ENCODE measurements around the gene ITGB4.

The ITGB4 gene

DNA sequence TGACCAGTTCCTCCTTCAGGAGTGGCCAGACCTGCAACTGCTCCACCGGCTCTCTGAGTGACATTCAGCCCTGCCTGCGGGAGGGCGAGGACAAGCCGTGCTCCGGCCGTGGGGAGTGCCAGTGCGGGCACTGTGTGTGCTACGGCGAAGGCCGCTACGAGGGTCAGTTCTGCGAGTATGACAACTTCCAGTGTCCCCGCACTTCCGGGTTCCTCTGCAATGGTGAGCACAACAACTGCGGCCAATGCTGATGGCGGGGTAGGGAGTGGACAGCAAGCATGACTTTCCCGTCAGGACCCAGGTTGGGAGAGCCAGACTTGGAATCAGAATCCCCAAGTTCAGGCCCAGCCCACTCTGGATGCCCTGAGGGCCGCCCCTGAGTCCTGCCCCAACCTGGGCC lies 12.2 kb downstream of the ITGB4 start:
- FAIRE-seq, result no peak

DNA sequence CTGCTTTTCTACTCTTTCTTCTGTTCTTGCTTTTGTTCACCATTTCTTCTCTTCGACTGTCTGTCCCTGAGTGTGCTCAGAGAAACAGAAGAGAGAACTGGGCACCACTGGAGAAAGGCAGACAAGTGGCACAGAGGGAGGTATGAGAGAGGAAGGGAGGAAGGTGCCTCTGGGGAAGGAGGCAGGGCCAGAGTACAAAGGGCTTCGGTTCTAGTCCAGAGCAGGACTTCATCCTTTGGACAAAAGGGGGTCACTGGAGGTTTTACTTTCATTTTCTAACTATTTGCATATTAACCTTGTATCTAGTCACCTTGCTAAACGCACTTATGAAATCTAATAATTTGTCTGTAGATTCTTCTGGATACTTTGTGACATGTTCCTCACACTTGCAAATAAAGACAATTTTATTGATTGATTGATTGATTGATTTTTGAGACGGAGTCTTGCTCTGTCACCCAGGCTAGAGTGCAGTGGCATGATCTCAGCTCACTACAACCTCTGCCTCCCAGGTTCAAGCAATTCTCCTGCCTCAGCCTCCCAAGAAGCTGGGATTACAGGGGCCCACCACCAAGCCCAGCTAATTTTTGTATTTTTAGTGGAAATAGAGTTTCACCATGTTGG lies 13.5 kb downstream of the ITGB4 start:
- FAIRE-seq, result no peak

DNA sequence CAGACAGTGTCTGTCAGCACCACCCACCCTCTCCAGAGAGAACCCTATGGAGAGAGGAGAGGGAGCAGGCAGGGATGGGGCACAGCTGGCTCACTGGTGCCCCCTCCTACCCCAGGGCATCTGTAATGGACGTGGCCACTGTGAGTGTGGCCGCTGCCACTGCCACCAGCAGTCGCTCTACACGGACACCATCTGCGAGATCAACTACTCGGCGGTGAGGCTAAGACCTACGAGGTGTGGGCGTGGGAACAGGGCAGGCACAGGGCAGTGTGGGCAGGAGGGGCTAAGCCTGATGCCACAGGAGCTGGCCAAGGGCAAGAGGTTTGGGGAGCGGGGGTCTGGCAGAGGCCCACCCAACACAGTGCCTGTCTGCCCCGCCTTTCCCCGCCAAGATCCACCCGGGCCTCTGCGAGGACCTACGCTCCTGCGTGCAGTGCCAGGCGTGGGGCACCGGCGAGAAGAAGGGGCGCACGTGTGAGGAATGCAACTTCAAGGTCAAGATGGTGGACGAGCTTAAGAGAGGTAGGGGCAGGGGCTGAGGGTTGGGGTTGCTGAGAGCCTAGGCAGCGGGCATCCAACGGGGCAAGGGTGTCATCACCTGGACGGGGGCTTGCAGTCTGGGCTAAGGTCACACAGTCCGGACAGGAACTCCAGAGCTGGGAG lies 15.0 kb downstream of the ITGB4 start:
- FAIRE-seq, result no peak

DNA sequence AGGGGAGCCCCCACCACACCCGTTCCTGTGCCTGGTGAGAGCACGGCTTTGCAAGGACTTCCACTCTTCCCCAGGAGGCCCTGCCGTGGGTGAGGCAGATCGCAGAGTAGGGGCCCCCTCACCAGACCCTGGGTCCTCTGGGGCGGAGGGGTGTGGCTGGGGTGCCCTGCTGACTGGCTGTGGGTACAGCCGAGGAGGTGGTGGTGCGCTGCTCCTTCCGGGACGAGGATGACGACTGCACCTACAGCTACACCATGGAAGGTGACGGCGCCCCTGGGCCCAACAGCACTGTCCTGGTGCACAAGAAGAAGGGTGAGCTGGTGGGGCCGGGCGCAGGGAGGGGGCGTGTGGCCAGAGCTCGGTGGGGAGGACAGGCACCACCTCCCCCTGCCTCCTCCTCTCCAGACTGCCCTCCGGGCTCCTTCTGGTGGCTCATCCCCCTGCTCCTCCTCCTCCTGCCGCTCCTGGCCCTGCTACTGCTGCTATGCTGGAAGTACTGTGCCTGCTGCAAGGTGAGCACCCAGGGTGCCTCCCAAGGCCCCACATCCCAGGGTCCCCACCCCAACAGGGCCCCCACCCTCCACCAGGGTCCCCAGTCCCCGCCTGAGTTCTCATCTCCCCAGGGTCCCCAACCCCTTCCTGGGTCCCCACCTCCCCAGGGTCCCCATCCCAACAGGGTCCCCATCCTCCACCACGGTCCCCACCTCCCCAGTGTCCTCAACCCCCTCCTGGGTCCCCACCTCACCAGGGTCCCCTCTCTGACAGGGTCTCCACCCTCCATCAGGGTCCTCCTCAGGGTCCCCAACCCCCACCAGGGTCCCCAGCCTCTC lies 16.1 kb downstream of the ITGB4 start:
- FAIRE-seq, result no peak

DNA sequence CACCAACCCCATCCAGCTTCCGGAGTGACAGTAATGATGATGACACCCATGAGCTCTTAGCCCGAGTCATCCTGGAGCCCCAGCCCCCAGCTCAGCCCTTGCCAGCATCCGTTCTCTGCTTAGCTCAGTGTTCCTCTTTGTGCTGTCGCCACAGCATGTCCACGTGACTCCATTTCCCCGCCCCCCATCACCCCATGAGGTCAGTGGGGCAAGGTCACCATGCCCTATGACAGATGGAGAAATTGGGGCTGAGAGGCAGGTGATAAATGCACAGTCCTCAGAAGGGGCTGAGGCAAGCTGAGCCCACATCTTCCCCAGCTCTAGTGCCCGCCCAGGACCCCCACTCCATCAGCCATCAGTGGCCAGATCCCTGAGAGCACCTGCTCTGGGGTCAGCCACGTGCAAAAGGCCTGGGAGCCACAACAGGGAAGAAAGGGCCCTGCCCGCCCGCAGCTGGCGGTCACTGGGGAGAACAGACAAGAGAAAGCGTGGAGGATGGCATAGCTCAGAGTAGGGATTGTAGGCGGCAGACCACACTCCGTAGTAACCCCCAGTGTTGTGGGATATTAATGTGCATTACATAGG lies 17.1 kb downstream of the ITGB4 start:
- no peak for FAIRE-seq

DNA sequence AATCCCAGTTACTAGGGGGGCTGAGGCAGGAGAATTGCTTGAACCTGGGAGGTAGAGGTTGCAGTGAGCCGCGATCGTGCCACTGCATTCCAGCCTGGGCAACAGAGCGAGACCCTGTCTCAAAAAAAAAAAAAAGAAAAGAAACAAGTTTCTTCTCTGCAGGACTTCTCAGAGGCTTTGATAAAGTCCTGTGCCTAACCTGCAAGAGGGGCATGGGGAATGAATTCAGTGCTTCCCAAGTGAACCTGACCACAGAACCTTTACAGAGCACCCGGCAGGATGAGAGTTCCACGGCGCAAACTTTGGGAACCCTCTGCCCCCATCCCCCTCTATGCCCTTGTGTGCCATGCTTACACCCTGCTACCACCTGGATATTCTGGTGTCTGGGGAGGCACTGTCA lies 17.9 kb downstream of the ITGB4 start:
- FAIRE-seq, result no peak

DNA sequence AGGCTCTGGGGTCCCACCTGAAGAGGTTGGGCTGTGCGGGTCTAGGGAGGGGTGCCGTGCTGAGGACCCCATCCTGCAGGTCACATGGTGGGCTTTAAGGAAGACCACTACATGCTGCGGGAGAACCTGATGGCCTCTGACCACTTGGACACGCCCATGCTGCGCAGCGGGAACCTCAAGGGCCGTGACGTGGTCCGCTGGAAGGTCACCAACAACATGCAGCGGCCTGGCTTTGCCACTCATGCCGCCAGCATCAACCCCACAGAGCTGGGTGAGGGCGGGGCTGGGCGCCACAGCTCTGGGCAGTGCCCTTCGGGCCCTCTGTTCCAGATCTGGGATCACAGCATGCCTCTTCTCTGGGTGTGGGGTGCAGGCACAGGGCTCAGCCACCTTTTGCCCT lies 18.5 kb downstream of the ITGB4 start:
- no peak for FAIRE-seq

DNA sequence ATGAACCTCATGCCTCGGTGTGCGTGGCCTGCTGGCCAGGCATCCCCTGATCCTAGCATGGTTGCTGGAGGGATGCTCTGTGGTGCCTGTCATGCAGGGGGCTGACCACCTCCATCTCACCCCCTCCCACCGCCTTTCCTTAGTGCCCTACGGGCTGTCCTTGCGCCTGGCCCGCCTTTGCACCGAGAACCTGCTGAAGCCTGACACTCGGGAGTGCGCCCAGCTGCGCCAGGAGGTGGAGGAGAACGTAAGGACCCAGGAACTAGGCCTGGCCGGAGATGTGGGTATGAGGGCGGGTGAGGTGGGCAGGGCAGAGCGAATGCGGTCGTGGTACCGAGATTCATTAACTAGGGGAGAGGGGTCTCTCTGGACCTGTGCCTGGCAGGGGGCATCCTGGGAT lies 19.0 kb downstream of the ITGB4 start:
- no peak for FAIRE-seq

DNA sequence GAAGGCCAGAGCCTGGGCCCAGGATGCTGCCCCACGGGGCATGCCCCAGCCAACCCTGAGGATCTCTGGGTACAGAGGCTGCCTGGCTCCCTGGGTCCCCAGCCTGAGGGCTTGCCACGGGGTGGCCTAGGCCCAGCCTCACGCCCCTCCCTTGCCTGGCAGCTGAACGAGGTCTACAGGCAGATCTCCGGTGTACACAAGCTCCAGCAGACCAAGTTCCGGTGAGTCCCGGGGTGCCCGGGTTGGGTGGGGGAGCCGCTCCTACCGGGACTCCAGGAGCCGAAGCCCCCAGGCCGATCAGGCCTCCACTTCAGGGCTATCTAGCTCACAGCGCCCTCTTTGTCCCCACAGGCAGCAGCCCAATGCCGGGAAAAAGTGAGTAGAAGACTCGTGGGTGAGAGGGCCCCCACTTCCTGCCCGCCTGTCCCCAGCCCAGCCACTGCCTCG lies 19.4 kb downstream of the ITGB4 start:
- no peak for FAIRE-seq

DNA sequence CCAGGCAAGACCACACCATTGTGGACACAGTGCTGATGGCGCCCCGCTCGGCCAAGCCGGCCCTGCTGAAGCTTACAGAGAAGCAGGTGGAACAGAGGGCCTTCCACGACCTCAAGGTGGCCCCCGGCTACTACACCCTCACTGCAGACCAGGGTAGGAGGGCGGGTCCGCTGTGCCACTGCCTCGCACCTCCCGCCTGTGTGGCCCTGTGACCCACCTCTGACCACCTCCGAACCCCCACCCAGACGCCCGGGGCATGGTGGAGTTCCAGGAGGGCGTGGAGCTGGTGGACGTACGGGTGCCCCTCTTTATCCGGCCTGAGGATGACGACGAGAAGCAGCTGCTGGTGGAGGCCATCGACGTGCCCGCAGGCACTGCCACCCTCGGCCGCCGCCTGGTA lies 21.1 kb downstream of the ITGB4 start:
- no peak for FAIRE-seq

DNA sequence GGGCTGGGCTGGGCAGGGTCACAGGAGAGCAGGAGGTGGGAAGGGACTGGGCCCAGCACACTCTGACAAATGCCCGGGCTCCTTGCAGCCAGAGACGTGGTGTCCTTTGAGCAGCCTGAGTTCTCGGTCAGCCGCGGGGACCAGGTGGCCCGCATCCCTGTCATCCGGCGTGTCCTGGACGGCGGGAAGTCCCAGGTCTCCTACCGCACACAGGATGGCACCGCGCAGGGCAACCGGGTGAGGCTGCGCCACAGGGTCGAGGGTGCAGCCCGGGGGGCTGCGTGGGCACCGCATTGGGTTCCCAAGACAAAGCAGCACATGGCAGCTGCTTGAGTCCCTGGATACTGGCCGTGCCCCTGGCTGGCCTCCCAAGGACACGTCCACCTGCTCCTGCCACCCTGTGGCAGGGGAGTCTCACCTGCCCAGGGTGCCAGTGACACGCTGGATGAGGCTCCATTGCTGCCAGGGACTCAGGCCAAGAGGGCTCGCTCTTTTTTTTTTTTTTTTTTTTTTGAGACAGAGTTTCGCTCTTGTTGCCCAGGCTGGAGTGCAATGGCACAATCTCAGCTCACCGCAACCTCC lies 22.5 kb downstream of the ITGB4 start:
- no peak for FAIRE-seq

DNA sequence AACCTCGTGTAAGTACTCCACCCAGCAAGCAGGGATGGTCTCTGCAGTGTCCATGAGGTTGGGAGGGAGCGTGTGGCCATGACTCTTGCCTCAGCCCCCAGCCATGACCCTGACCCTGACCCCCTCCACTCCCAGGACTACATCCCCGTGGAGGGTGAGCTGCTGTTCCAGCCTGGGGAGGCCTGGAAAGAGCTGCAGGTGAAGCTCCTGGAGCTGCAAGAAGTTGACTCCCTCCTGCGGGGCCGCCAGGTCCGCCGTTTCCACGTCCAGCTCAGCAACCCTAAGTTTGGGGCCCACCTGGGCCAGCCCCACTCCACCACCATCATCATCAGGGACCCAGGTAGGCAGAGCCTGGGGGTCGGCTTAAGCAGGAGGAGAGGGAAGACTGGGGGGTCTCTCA lies 27.4 kb downstream of the ITGB4 start:
- no peak for FAIRE-seq

DNA sequence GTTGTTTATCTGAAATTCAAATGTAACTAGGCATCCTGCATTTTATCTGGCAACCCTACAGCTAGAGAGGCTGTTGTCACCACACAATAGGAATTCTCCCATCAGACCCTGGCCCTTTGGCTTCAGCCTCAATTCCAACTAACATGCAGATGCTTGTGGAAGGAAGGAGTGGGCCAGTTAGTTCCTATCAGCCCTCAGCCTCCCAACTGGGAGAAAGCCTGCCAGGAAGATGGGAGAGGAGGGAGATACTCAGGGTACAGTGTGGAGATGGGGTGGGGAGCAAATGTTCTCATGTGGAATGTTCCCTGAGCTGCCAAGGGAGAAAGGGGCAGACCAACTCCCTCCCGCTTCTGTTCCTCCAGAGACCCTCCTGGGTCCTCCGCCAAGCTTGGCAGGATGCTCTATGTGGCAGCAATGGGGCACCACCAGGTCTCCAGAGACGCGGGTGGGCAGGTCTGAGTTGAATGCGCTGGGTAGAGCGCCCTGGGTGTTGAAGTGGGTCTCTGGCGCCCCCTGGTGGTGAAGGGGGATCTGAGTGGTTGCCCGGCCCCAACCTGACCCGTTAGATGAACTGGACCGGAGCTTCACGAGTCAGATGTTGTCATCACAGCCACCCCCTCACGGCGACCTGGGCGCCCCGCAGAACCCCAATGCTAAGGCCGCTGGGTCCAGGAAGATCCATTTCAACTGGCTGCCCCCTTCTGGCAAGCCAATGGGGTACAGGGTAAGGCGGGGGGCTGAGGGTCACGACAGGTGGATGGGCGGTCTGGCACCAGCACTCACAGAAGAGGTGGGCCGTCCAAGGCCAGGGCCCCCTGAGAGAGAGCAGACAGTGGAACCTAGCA lies 28.5 kb downstream of the ITGB4 start:
- FAIRE-seq, result no peak

DNA sequence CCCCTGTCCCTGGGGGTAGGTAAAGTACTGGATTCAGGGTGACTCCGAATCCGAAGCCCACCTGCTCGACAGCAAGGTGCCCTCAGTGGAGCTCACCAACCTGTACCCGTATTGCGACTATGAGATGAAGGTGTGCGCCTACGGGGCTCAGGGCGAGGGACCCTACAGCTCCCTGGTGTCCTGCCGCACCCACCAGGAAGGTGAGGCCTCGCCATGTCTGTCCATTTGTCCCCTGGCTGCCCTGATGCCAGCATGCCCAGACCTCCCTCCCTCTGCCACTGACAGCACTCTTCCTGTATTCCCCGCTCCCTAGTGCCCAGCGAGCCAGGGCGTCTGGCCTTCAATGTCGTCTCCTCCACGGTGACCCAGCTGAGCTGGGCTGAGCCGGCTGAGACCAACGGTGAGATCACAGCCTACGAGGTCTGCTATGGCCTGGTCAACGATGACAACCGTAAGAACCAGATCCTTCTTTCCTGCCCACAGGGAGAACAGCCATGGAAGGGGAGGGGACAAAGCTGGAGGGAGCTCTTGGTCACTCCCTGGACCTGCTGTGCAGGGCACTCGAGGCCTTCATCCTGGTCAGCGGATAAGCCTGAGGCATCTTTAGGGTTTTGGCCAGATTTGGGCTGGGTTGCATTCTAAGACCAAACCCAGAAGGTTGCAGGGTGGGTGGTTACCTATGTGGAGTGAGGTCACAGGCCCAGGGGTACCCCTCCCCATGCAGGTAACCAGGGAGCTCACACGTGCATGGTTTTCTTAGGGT lies 29.6 kb downstream of the ITGB4 start:
- no peak for FAIRE-seq

DNA sequence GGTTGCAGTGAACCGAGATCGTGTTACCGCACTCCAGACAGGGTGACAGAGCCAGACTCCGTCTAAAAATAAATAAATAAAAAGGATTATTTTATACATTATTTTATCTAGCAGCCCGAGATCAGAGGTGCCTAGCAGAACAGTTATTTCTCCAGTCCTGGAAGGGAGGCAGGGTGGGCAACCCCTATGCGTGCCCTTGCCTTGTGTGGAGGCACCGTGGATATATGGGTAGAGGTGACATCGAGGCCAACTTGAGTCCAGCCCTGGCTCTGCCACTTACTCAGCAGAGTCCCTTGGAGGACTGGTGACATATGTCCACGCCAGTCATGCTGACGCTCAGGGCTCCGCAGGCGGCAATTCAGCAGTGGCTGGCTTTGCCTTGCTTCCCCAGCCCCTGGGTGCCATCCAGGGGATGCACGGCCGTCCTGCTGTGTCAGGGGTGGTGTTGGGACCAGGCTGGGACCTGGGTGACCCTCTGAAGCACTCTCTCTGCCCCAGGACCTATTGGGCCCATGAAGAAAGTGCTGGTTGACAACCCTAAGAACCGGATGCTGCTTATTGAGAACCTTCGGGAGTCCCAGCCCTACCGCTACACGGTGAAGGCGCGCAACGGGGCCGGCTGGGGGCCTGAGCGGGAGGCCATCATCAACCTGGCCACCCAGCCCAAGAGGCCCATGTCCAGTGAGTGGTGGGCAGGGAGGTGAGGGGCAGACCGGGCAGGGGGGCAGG lies 30.6 kb downstream of the ITGB4 start:
- no peak for FAIRE-seq

DNA sequence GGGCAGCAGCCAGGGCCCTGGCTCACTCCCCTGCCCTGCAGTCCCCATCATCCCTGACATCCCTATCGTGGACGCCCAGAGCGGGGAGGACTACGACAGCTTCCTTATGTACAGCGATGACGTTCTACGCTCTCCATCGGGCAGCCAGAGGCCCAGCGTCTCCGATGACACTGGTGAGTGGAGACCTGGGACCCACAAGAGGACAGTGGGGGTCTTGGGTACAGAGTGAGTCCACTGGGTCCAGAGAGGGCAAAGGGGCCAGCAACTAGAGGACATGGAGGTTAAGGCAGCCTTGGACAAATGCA lies 31.1 kb downstream of the ITGB4 start:
- no peak for FAIRE-seq

DNA sequence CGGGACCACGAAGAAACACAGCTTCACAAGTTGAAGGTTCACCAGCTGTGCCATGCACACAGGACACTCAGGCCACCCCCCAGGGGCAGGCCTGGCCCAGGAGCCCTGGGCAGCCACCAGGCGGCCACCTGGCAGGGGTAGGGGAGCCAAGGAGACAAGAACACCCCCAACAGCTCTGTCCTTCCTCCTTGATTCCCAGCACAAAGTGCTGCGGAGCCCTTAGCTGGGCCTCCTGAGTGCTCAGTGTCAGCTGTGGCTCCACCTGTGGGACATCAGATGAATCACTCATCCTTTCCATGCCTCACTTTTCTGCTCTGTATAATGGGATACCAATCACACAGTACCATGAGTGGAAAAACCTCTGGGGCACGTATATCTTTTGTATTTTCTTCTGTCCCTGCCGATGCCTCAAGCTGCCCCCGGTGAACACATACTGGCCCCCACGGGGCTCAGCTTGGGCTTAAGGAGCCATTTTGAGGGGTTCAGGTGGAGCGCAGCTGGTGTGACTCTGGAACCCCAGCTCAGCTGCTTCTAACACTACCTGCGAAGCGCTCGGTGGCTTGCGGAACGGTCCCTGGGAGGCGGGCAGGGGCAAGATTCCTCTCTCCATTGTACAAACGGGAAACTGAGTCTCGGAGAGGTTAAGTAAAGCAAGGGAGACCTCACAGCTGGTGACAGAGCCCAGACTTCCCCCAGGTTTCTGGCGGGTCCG lies 31.7 kb downstream of the ITGB4 start:
- FAIRE-seq, result no peak

DNA sequence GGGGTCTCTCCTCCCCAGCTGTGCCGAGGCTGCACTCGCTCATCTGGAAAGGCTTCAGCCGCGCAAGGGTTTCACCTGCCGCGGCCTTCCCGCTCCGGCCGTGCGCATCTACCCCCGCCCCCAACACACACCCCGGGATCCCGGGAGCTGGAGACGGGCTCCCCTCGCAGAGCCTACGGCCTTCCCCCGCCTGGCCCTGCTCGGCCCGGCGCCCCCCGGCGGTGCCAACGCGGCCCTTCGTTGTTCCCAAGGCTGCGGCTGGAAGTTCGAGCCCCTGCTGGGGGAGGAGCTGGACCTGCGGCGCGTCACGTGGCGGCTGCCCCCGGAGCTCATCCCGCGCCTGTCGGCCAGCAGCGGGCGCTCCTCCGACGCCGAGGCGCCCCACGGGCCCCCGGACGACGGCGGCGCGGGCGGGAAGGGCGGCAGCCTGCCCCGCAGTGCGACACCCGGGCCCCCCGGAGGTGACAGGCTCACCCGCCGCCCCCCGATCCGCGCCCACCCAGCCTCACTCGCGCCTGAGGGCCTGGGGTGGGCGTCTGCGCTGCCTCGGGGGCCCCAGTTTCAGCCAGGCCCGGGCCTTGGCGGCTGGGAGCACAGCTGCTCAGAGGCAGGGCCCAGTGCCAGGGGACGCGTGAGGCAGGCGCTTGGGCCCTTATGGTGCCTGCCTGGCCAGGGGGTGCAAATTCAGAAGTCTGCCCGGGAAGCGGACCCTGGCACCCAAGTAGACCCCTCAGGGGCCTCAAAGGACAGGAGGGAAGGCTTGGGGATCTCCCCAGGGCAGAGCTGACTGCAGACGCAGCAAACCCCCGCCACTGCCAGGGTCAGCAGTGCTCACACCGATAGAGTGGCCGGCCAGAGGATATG lies 32.5 kb downstream of the ITGB4 start:
- FAIRE-seq, result no peak
